GM19324 (cell line): Measurements from ENCODE around the gene RTF1.
"Not testable (repeated sequence)": the region's sequence is repeated elsewhere in the genome, so short reads cannot be mapped to it uniquely, and the experiment has no call there.

ENCODE experiments used
- ATAC-seq: cut with Tn5 transposase; IDR thresholded peaks from one replicate; pipeline ENCODE4 v1.9.1; 2021; ENCODE audit warnings: mild to moderate bottlenecking, moderate library complexity; ENCODE audit not compliant: unreplicated experiment, low FRiP score

RTF1 gene

GRCh38 chr15:41435037-41435786, 18.3 kb downstream of the RTF1 start:
- no peak for ATAC-seq

GRCh38 chr15:41437448-41437847, 20.6 kb downstream of the RTF1 start:
- ATAC-seq, result no peak

- ATAC-seq, result no peak
Observed at GRCh38 chr15:41438206-41438605, 21.3 kb downstream of the RTF1 start.

- not testable (repeated sequence) for ATAC-seq
Observed at GRCh38 chr15:41438745-41439144, 21.9 kb downstream of the RTF1 start.

GRCh38 chr15:41443275-41443674, 26.4 kb downstream of the RTF1 start:
- no peak for ATAC-seq

- no peak for ATAC-seq
Observed at GRCh38 chr15:41445399-41445798, 28.5 kb downstream of the RTF1 start.

- no peak for ATAC-seq
Observed at GRCh38 chr15:41462084-41462795, 45.3 kb downstream of the RTF1 start.

GRCh38 chr15:41464889-41465580, 48.1 kb downstream of the RTF1 start:
- no peak for ATAC-seq

GRCh38 chr15:41465822-41466421, 49.0 kb downstream of the RTF1 start:
- ATAC-seq, result no peak

GRCh38 chr15:41466711-41467110, 49.8 kb downstream of the RTF1 start:
- ATAC-seq, result no peak

GRCh38 chr15:41469644-41470043, 52.7 kb downstream of the RTF1 start:
- ATAC-seq, result not testable (repeated sequence)

- ATAC-seq, result no peak
Observed at GRCh38 chr15:41473418-41473817, 56.5 kb downstream of the RTF1 start.

GRCh38 chr15:41474436-41474835, 57.5 kb downstream of the RTF1 start:
- no peak for ATAC-seq

GRCh38 chr15:41474941-41475340, 58.0 kb downstream of the RTF1 start:
- no peak for ATAC-seq

- ATAC-seq, result no peak
Observed at GRCh38 chr15:41476416-41477048, 59.6 kb downstream of the RTF1 start.

- ATAC-seq, result no peak
Observed at GRCh38 chr15:41480396-41481140, 63.7 kb downstream of the RTF1 start.

- no peak for ATAC-seq
Observed at GRCh38 chr15:41482110-41482877, 65.4 kb downstream of the RTF1 start.

- no peak for ATAC-seq
Observed at GRCh38 chr15:41483115-41483514, 66.2 kb downstream of the RTF1 start.

GRCh38 chr15:41483519-41483918, 66.6 kb downstream of the RTF1 start:
- no peak for ATAC-seq
